Mucosa of rectum (tissue), 2 donors: ENCODE data around the gene SPEN.

Experiments used
- H3K27ac ChIP-seq, 2 donors: one replicate each; pipeline ENCODE4 v1.7.0; 2013; ENCODE audit warnings: inconsistent platforms in 2 of 2, low read depth in 2 of 2, low read length in 2 of 2
- H3K27me3 ChIP-seq, 2 donors: one replicate each; pipeline ENCODE4 v1.7.0; 2013; ENCODE audit warnings: low read length in 2 of 2; ENCODE audit not compliant: control insufficient read depth in 2 of 2, insufficient read depth in 2 of 2
- H3K36me3 ChIP-seq, 2 donors: one replicate each; pipeline ENCODE4 v1.7.0; 2013; ENCODE audit warnings: low read length in 2 of 2; ENCODE audit not compliant: control insufficient read depth in 2 of 2, insufficient read depth in 2 of 2
- H3K4me1 ChIP-seq, 2 donors: one replicate each; pipeline ENCODE4 v1.7.0; 2013; ENCODE audit warnings: low read length in 2 of 2, mild to moderate bottlenecking in 1 of 2; ENCODE audit not compliant: control insufficient read depth in 2 of 2, insufficient read depth in 2 of 2
- H3K4me3 ChIP-seq, 2 donors: one replicate each; pipeline ENCODE4 v1.7.0; 2013; ENCODE audit warnings: low read length in 2 of 2
- H3K9ac ChIP-seq, 2 donors: one replicate each; pipeline ENCODE4 v1.7.0; 2013; ENCODE audit warnings: low read length in 2 of 2, low read depth in 1 of 2, mild to moderate bottlenecking in 1 of 2
- H3K9me3 ChIP-seq, 2 donors: one replicate each; pipeline ENCODE4 v1.7.0; 2013; ENCODE audit warnings: low read length in 2 of 2; ENCODE audit not compliant: control insufficient read depth in 2 of 2
- donor health status: healthy.
- donor health status: Normal muscosa, but diverticular disease.

The SPEN gene

DNA sequence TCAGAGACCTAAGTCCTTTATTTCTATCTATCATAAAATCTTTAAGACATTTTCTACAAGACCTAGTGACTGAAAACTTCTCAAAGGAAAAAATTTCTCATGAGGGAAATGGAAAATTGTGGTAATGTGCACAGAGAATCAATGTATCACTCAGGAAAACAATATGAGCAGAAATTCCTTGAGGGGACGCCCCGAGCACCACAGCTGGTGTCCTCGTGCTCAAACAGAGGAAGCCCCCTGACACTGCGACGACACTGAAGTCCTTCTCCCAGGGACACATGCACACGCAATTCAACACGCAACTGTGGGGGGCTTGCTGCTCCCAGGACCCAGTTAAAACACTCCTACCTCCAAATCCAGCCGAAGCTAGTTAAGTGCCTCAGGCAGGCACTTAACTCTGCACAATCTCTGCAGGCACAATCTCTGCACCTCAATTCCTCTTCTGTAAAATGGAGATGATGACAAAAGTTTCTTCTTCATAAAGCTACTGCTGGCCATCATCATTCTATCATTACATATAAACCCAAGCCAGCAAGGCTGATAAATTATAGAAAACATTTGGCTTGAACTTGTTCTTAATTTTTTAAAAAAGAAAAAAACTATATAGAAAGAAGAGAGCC is 112.4 kb downstream of the SPEN start:
- Histone ChIP-seq H3K4me1 (peaks cover 6 to 15% of the 10 kb centered on the region in 2 donors), H3K9me3 (no peaks in the 10 kb centered on the region), H3K9ac (no peak overlapping the region), H3K27me3 (no peaks in the 10 kb centered on the region), H3K36me3 (no peaks in the 10 kb centered on the region), H3K27ac (no peak overlapping the region), H3K4me3 (no peak overlapping the region)

DNA sequence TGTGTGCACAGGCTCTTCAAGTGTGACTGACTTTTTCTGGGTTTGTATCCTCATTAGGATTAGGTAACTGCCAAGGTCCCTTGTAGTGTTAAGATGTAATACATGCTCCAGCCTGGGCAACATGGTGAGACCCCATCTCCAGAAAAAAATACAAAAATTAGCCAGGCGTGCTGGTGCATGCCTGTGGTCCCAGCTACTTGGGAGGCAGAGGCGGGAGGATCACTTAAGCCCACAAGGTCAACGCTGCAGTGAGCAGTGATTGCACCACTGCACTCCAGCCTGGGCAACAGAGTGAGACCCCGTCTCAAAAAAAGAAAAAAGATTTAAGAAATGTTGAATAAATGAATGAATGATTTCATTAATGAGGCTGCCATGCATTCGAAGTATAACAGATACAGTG is 113.3 kb downstream of the SPEN start:
- Histone ChIP-seq H3K9ac (no peak overlapping the region), H3K4me1 (peaks cover 10 to 12% of the 10 kb centered on the region in 2 donors), H3K4me3 (no peak overlapping the region), H3K36me3 (no peaks in the 10 kb centered on the region), H3K9me3 (no peaks in the 10 kb centered on the region), H3K27me3 (no peaks in the 10 kb centered on the region), H3K27ac (no peak overlapping the region)

DNA sequence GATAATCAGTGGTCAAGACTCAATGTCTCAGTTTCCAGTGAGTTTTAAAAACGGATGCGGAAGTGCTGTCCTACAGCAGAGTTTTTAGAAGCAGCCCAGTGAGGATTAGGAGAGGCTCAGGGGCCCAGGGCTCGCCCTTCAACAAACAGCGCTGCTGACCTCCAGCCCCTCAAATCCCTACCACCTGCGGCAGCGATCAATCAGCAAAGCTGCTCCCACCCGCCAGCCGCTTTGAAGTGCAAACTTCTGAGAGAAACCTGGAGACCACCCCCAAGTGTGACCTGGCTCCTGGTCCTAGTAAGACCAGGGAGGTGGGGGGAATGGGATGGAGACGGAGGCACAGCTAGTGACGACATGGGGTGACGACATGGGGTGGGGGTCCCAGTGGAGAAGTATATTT is 114.0 kb downstream of the SPEN start:
- Histone ChIP-seq H3K36me3 (no peaks in the 10 kb centered on the region), H3K9me3 (no peaks in the 10 kb centered on the region), H3K9ac (no peak overlapping the region), H3K27ac (no peak overlapping the region), H3K27me3 (no peaks in the 10 kb centered on the region), H3K4me1 (peaks cover 10 to 12% of the 10 kb centered on the region in 2 donors), H3K4me3 (no peak overlapping the region)

DNA sequence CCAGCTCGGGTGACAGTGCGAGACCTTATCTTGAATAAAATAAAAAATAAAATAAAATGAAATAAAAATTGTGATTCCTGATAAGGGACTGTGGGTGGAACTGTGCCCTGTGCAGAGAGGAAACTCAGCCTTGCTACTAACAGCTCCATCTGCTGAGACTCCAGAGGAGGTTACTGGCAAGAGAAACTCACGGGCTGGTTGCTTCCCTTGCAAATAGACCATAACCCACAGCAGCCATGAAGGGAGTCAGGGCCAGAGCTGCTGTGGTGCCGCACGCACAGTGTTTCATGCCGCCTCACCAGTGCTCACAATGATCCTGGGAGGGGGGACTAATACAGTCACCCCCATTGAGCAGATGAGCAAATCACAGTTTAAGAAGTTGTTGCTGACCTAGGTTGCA is 114.7 kb downstream of the SPEN start:
- H3K4me3 ChIP-seq = no peak overlapping the region
- H3K4me1 ChIP-seq = peaks cover 10 to 13% of the 10 kb centered on the region in 2 donors
- no peak overlapping the region for H3K27ac ChIP-seq
- H3K27me3 ChIP-seq = no peaks in the 10 kb centered on the region
- no peaks in the 10 kb centered on the region for H3K9me3 ChIP-seq
- H3K9ac ChIP-seq = no peak overlapping the region
- H3K36me3 ChIP-seq = no peaks in the 10 kb centered on the region

DNA sequence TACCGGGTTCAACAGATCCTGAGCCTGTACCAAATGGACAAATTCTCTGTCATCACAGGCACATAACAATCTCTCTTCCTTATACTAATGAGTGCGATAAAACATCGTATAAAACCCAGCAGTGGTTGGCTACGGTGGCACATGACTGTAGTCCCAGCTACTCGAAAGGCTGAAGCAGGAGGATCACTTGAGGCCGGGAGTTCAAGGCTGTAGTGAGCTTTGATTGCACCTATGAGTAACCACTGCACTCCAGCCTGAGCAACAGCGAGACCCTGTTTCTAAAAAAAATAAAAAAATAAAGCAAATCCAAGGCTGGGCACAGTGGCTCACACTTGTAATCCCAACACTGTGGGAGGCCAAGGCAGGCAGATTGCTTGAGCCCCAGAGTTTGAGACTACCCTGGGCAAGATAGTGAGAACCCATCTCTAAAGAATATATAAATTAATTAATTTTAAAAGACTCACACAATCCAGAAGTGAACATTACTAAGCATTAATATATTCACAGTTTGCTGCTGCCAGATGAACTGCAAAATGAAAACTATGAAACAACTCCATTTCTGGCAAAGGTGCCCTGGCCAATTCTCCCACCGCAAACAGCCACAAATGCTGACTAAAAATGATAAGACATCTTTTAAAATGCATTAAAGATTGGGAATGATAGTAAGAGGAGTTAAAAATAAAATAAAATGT is 115.3 kb downstream of the SPEN start:
- H3K4me1 ChIP-seq = peaks cover 10 to 13% of the 10 kb centered on the region in 2 donors
- H3K9ac ChIP-seq = no peak overlapping the region
- H3K4me3 ChIP-seq = no peak overlapping the region

DNA sequence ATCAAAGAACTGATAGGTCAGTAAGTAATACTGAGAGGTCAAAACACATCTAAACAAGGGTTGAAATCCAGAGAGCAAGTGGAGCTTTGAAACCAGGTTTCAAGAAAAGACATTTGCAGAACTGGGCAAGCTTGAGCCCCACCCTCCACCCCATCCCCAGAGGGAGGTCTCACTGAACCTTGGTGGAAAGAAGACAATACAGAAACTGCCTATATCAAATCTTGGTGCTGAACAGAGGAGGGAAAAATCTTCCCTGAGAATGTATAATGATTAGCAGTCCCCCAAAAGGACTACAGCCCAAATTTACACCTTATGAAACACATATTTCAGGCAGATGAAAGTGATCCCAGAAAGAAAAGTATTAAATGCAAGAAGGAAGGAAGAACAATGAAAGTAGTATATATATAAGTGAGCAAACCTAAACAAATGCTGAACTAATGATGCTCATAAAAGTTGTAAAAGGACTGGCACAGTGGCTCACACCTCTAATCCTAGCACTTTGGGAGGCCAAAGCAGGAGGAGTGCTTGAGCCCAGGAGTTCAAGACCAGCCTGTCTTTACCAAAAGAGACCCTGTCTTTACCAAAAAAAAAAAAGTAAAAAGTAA is 116.0 kb downstream of the SPEN start:
- Histone ChIP-seq H3K9ac (no peak overlapping the region), H3K27me3 (no peaks in the 10 kb centered on the region), H3K27ac (no peak overlapping the region), H3K4me3 (peak overlapping the region; percentile 3 to 10), H3K36me3 (peaks cover under 1 to 6% of the 10 kb centered on the region in 2 donors), H3K9me3 (no peaks in the 10 kb centered on the region), H3K4me1 (peaks cover 10 to 13% of the 10 kb centered on the region in 2 donors)

More for the DNA sequence above, 115.3 kb downstream of the SPEN start:
- Histone ChIP-seq H3K27me3 (no peaks in the 10 kb centered on the region), H3K36me3 (no peaks in the 10 kb centered on the region), H3K27ac (no peak overlapping the region), H3K9me3 (no peaks in the 10 kb centered on the region)

DNA sequence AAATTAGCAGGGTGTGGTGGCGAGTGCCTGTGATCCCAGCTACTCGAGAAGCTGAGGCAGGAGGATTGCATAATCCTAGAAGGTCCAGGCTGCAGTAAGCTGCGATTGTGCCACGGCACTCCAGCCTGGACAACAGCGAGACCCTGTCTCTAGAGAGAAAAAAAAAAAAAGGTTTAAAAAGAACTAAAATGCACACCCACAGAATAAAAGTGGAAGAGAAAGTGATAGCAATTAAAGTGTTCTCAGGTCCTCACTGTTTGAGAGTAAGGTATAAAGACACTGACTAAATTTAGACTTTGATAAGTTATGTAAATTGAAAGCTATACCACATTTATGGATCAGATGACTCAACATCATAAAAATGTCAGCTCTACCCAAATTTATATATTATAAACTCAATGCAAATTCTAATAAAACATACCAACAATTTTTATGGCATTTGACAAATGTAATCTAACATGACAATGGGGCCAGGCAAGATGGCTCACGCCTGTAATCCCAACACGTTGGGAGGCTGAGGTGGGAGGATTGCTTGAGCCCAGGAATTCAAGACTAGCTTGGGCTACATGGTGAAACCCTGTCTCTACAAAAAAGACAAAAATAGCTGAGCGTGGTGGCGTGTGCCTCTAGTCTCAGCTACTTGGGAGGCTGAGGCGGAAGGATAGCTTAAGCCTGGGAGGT is 116.6 kb downstream of the SPEN start:
- peaks cover 5 to 12% of the 10 kb centered on the region in 2 donors for H3K36me3 ChIP-seq
- H3K27ac ChIP-seq = no peak overlapping the region
- H3K9ac ChIP-seq = no peak overlapping the region
- H3K4me1 ChIP-seq = peaks cover 10 to 13% of the 10 kb centered on the region in 2 donors
- peak overlapping the region; percentile 3 to 10 for H3K4me3 ChIP-seq
- no peaks in the 10 kb centered on the region for H3K27me3 ChIP-seq
- no peaks in the 10 kb centered on the region for H3K9me3 ChIP-seq

DNA sequence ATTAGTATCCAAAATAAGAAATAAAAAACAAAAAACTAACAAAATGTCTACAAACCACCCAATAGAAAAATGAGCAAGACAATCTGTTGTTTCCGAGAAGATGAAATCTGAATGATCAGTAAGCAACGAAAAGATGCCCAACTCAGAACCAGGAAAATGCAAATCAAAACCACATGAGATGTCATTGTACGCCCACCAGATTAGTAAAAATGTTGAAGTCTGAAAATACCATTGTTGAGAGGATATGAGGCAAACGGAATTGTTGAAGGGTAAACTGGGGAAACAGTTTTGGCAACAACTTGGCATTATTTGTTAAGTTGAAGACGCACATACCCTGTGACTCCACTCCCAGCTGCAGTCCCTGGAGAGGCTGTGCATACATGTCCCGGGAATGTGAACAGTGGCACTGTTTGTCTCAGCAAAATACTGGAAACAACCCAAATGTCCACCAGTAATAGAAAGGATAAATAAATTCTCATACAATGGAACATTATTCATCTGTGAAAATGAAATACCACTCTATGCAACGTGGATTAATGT is 117.8 kb downstream of the SPEN start:
- Histone ChIP-seq H3K27ac (no peak overlapping the region), H3K9ac (no peak overlapping the region), H3K4me3 (peak overlapping the region in 1 of 2 donors; percentile 17), H3K27me3 (no peaks in the 10 kb centered on the region), H3K4me1 (peaks cover 10 to 13% of the 10 kb centered on the region in 2 donors), H3K36me3 (peaks cover 13 to 17% of the 10 kb centered on the region in 2 donors), H3K9me3 (no peaks in the 10 kb centered on the region)

DNA sequence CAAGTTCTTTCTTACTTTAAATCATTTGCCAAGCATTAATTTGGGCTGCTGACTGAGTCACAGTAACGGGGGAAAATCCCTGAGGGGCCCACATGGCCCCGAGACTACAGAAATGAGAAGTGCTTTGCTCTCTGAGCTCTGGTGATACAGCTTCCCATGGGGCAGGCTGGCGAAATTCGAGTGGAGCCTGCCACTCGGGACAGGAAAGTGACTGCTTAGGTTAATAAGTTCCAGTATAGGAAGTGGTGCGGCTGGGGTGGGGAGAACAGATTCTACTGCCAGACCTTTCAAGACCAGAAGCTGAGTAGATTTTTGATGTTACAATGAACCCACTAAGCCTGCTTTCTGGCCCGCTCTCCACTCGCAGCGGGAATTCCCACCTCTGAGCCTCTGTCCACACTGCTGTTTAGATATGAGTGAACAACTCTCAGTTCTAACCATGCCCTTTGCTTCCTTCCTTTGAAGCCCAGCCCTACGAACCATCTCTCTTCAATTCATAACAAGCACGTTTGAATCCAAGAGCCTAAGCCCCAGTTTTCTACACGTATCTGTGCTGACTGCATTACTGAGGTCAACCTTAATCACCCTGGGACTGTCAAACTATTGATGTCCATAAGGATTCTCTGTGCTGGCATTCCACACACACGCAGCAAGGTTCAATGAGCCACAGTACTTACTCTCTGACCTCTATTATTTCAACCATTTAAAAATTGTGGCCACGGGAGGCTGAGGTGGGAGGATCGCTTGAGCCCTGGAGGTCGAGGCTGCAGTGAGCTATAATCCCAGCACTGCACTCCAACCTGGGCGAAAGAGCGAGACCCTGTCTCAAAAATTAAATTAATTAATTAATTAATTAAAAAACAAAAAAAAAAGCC is 118.8 kb downstream of the SPEN start:
- H3K4me3 ChIP-seq = peak overlapping the region in 1 of 2 donors; percentile 17
- no peaks in the 10 kb centered on the region for H3K9me3 ChIP-seq
- peaks cover 10 to 13% of the 10 kb centered on the region in 2 donors for H3K4me1 ChIP-seq
- H3K9ac ChIP-seq = no peak overlapping the region
- no peaks in the 10 kb centered on the region for H3K27me3 ChIP-seq
- H3K27ac ChIP-seq = no peak overlapping the region
- peaks cover 13 to 17% of the 10 kb centered on the region in 2 donors for H3K36me3 ChIP-seq
